Type B pancreatic cell (in vitro differentiated cells): ENCODE measurements around the gene ERVMER34-1. TPM values are rescaled to one million over a fixed set of nuclear protein-coding genes. Genes with fewer than 3 reads are reported as not detected.
A peak's percentile ranks its signal among the peaks of the same experiment; 100 is the strongest.

Source experiments
- DNase-seq: peaks from one replicate; pipeline ENCODE4 v3.0.0; 2021; ENCODE audit warnings: mixed read lengths; ENCODE audit not compliant: unreplicated experiment; ENCODE audit errors: extremely low spot score
- H3K27ac Mint-ChIP-seq: 2 replicates; pipeline ENCODE4 v1.8.0; 2021; ENCODE audit warnings: mild to moderate bottlenecking, mixed read lengths
- H3K27me3 Mint-ChIP-seq: 2 replicates; pipeline ENCODE4 v1.8.0; 2021; ENCODE audit warnings: mixed read lengths
- H3K36me3 Mint-ChIP-seq: 2 replicates; pipeline ENCODE4 v1.8.0; 2021; ENCODE audit warnings: mixed read lengths
- H3K4me1 Mint-ChIP-seq: one replicate; pipeline ENCODE4 v1.8.0; 2021; ENCODE audit warnings: mixed read lengths; ENCODE audit not compliant: unreplicated experiment
- H3K4me3 Mint-ChIP-seq: 2 replicates; pipeline ENCODE4 v1.8.0; 2021; ENCODE audit warnings: mild to moderate bottlenecking, mixed read lengths
- H3K9me3 Mint-ChIP-seq: 2 replicates; pipeline ENCODE4 v1.8.0; 2021; ENCODE audit warnings: mixed read lengths
- total RNA-seq: library from RNA; stranded (reverse); gene quantifications from 2 replicates; pipeline ENCODE4 v1.2.1, GENCODE V29; 2021; ENCODE audit warnings: low replicate concordance
- TF ChIP-seq, protein P1 (sequence below): fragments of 200-600 bp; sonication (generic); conservative IDR thresholded peaks from 2 replicates; pipeline ENCODE4 v1.5.0; 2021; ENCODE audit warnings: antibody characterized with exemption, mild to moderate bottlenecking

Gene ERVMER34-1
- total RNA-seq, 1 donor from 2014 or later = 3.9 TPM

DNA sequence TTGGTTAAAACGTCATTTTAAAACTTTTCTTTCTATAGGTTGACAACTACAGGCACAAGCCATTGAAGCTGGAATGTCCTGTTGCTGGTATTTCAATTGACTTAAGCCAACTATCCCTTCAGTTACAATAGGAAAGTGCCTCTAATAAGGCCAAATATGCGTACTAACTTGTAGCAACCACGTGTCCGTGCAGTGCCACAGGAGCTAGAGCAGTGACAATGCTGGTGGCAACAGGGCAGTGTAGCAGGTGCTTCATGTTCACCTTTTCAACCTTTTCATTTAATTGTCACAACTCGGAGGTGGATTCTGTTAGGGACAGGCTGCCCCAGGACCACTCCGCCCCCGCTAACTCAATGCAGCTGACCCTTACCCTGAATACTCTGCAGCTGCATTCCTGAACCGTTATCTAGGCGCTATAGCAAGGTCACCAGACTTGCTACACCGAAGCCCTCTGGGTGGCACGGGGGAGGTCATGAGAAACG is 37.7 kb downstream of the ERVMER34-1 start:
- DNase-seq = no peak
- Mint-ChIP-seq H3K4me3 (peak overlapping the region; percentile 96), H3K27me3 (peaks cover 7% of the 10 kb centered on the region), H3K4me1 (peaks cover 28% of the 10 kb centered on the region), H3K36me3 (peaks cover 35% of the 10 kb centered on the region), H3K27ac (peak overlapping the region; percentile 96), H3K9me3 (no peaks in the 10 kb centered on the region)
- TF ChIP-seq, protein P1, sequence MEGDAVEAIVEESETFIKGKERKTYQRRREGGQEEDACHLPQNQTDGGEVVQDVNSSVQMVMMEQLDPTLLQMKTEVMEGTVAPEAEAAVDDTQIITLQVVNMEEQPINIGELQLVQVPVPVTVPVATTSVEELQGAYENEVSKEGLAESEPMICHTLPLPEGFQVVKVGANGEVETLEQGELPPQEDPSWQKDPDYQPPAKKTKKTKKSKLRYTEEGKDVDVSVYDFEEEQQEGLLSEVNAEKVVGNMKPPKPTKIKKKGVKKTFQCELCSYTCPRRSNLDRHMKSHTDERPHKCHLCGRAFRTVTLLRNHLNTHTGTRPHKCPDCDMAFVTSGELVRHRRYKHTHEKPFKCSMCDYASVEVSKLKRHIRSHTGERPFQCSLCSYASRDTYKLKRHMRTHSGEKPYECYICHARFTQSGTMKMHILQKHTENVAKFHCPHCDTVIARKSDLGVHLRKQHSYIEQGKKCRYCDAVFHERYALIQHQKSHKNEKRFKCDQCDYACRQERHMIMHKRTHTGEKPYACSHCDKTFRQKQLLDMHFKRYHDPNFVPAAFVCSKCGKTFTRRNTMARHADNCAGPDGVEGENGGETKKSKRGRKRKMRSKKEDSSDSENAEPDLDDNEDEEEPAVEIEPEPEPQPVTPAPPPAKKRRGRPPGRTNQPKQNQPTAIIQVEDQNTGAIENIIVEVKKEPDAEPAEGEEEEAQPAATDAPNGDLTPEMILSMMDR = no peak

GRCh38 chr4:52712251-52713130 is 38.7 kb downstream of the ERVMER34-1 start:
- H3K36me3 Mint-ChIP-seq = peaks cover 32% of the 10 kb centered on the region
- peak overlapping the region; percentile 96 for H3K4me3 Mint-ChIP-seq
- peak overlapping the region; percentile 96 for H3K27ac Mint-ChIP-seq
- no peaks in the 10 kb centered on the region for H3K9me3 Mint-ChIP-seq
- TF ChIP-seq, protein P1 = no peak
- H3K27me3 Mint-ChIP-seq = peaks cover 7% of the 10 kb centered on the region
- peaks cover 28% of the 10 kb centered on the region for H3K4me1 Mint-ChIP-seq
- peak; percentile 98 for DNase-seq

GRCh38 chr4:52711834-52712250 is 39.4 kb downstream of the ERVMER34-1 start:
- TF ChIP-seq, protein P1 = no peak
- Mint-ChIP-seq H3K27ac (peak overlapping the region; percentile 58), H3K27me3 (peaks cover 7% of the 10 kb centered on the region), H3K4me1 (peaks cover 28% of the 10 kb centered on the region), H3K36me3 (peaks cover 32% of the 10 kb centered on the region), H3K4me3 (peak overlapping the region; percentile 83), H3K9me3 (no peaks in the 10 kb centered on the region)
- no peak for DNase-seq

GRCh38 chr4:52711272-52711671 is 40.0 kb downstream of the ERVMER34-1 start:
- H3K27ac Mint-ChIP-seq = peak overlapping the region; percentile 58
- peaks cover 28% of the 10 kb centered on the region for H3K4me1 Mint-ChIP-seq
- DNase-seq = no peak
- peak overlapping the region; percentile 83 for H3K4me3 Mint-ChIP-seq
- H3K36me3 Mint-ChIP-seq = peaks cover 26% of the 10 kb centered on the region
- H3K27me3 Mint-ChIP-seq = peaks cover 7% of the 10 kb centered on the region
- TF ChIP-seq, protein P1 = no peak
- no peaks in the 10 kb centered on the region for H3K9me3 Mint-ChIP-seq

- Mint-ChIP-seq H3K4me3 (no peak overlapping the region), H3K36me3 (peaks cover 7% of the 10 kb centered on the region), H3K4me1 (peaks cover 13% of the 10 kb centered on the region), H3K27me3 (peaks cover 7% of the 10 kb centered on the region), H3K9me3 (no peaks in the 10 kb centered on the region), H3K27ac (no peak overlapping the region)
- TF ChIP-seq, protein P1 = no peak
- no peak for DNase-seq
These were observed 42.1 kb downstream of the ERVMER34-1 start for GRCh38 chr4:52709155-52709554.
